PFSK-1 (cell line): ENCODE data around the gene AJM1.

Experiments
- FOXP2 ChIP-seq: optimal IDR thresholded peaks from 2 replicates; pipeline ENCODE3; 2011; ENCODE audit warnings: borderline replicate concordance, control low read depth, inconsistent platforms; ENCODE audit not compliant: insufficient read depth; ENCODE audit errors: extremely low read length, extremely low read depth
- POLR2AphosphoS5 ChIP-seq: IDR thresholded peaks from 2 replicates; pipeline ENCODE4 v1.6.1; 2012; ENCODE audit warnings: low read depth, mild to moderate bottlenecking, control low read depth, low read length, moderate library complexity
- REST ChIP-seq, 2 experiments: IDR thresholded peaks; 2 replicates each; pipeline versions ENCODE4 v1.6.1 to v1.8.0; 2011 to 2012; ENCODE audit warnings: low read depth in 2 of 2, low read length in 2 of 2, control low read depth in 1 of 2, inconsistent platforms in 1 of 2, mild to moderate bottlenecking in 1 of 2, moderate library complexity in 1 of 2; ENCODE audit not compliant: insufficient read depth in 1 of 2
- SIN3A ChIP-seq: IDR thresholded peaks from 2 replicates; pipeline ENCODE4 v1.6.1; 2012; ENCODE audit warnings: mild to moderate bottlenecking, low read length, moderate library complexity, borderline replicate concordance; ENCODE audit not compliant: insufficient read depth
- TAF1 ChIP-seq: IDR thresholded peaks from 2 replicates; pipeline ENCODE4 v1.6.1; 2012; ENCODE audit warnings: low read length, control low read depth, borderline replicate concordance; ENCODE audit not compliant: insufficient read depth

AJM1 gene

GRCh38 chr9:136850866-136851775 is 8.8 kb downstream of the AJM1 start:
- TF ChIP-seq TAF1 (no peak), POLR2AphosphoS5 (no peak), FOXP2 (no peak), SIN3A (no peak), REST (IDR thresholded peaks at IDR 0.05; ENCODE audit: insufficient read depth in 1 of 2, low read depth in 2 of 2, low read length in 2 of 2) (no peak)

GRCh38 chr9:136851941-136852663 is 9.8 kb downstream of the AJM1 start, which contains the start of gene MAMDC4:
TSS of gene MAMDC4 (plus strand) at chr9:136852346. CDS start at chr9:136852417, 71 bp downstream.
- TF ChIP-seq FOXP2 = no peak
- no peak for TF ChIP-seq TAF1
- no peak for TF ChIP-seq REST (IDR thresholded peaks at IDR 0.05; ENCODE audit: insufficient read depth in 1 of 2, low read depth in 2 of 2, low read length in 2 of 2)
- TF ChIP-seq POLR2AphosphoS5 = no peak
- TF ChIP-seq SIN3A = no peak

GRCh38 chr9:136852664-136853595 is 10.7 kb downstream of the AJM1 start:
- TF ChIP-seq TAF1 (no peak), POLR2AphosphoS5 (no peak)

GRCh38 chr9:136853596-136854112 is 11.4 kb downstream of the AJM1 start:
- no peak for TF ChIP-seq SIN3A
- no peak for TF ChIP-seq TAF1
- no peak for TF ChIP-seq POLR2AphosphoS5
- TF ChIP-seq REST (IDR thresholded peaks at IDR 0.05; ENCODE audit: insufficient read depth in 1 of 2, low read depth in 2 of 2, low read length in 2 of 2) = no peak
- TF ChIP-seq FOXP2 = no peak

- TF ChIP-seq TAF1 (no peak), SIN3A (no peak)
Observed at GRCh38 chr9:136854113-136854841, 12.0 kb downstream of the AJM1 start.
